ENCODE measurements around the gene CBLL1. TPM values are rescaled to one million over a fixed set of nuclear protein-coding genes. Genes with fewer than 3 reads are reported as not detected.

CBLL1 gene
- total RNA-seq, 1 donor from 2014 or later, result 25.3 TPM

GRCh38 chr7:107723255-107723654, 20.7 kb upstream of the CBLL1 start:
- DNase-seq (ENCODE audit: low spot score in 2 of 2, unreplicated experiment in 2 of 2), result no peak
- H3K27me3 Mint-ChIP-seq (ENCODE audit: low read depth), result peaks cover 23% of the 10 kb centered on the region
- H3K9me3 Mint-ChIP-seq, result no peaks in the 10 kb centered on the region
- peaks cover 4% of the 10 kb centered on the region for H3K4me1 Mint-ChIP-seq
- H3K36me3 Mint-ChIP-seq, result no peaks in the 10 kb centered on the region
- TF ChIP-seq CTCF (IDR thresholded peaks at IDR 0.05; ENCODE audit: unreplicated experiment), result no peak
- H3K27ac Mint-ChIP-seq, result no peak overlapping the region
- H3K4me3 Mint-ChIP-seq, result no peak overlapping the region

- H3K9me3 Mint-ChIP-seq, result no peaks in the 10 kb centered on the region
- DNase-seq (ENCODE audit: low spot score in 2 of 2, unreplicated experiment in 2 of 2), result no peak
- peak; percentile 83 for TF ChIP-seq CTCF (IDR thresholded peaks at IDR 0.05; ENCODE audit: unreplicated experiment)
These were observed 18.7 kb upstream of the CBLL1 start for GRCh38 chr7:107725138-107725740.

GRCh38 chr7:107726356-107727130, 17.4 kb upstream of the CBLL1 start:
- Mint-ChIP-seq H3K36me3 (no peaks in the 10 kb centered on the region), H3K9me3 (no peaks in the 10 kb centered on the region), H3K27ac (no peak overlapping the region), H3K4me1 (no peaks in the 10 kb centered on the region), H3K4me3 (no peak overlapping the region), H3K27me3 (ENCODE audit: low read depth) (peaks cover 38% of the 10 kb centered on the region)
- TF ChIP-seq CTCF (IDR thresholded peaks at IDR 0.05; ENCODE audit: unreplicated experiment), result no peak
- DNase-seq (ENCODE audit: low spot score in 2 of 2, unreplicated experiment in 2 of 2), result no peak

More at GRCh38 chr7:107725138-107725740, 18.7 kb upstream of the CBLL1 start:
- Mint-ChIP-seq H3K27ac (no peak overlapping the region), H3K4me3 (no peak overlapping the region), H3K36me3 (no peaks in the 10 kb centered on the region), H3K27me3 (ENCODE audit: low read depth) (peaks cover 38% of the 10 kb centered on the region), H3K4me1 (no peaks in the 10 kb centered on the region)

- H3K27me3 Mint-ChIP-seq (ENCODE audit: low read depth), result peaks cover 38% of the 10 kb centered on the region
- H3K27ac Mint-ChIP-seq, result no peak overlapping the region
- no peaks in the 10 kb centered on the region for H3K4me1 Mint-ChIP-seq
- no peak overlapping the region for H3K4me3 Mint-ChIP-seq
- no peaks in the 10 kb centered on the region for H3K36me3 Mint-ChIP-seq
- DNase-seq (ENCODE audit: low spot score in 2 of 2, unreplicated experiment in 2 of 2), result no peak
- H3K9me3 Mint-ChIP-seq, result peaks cover 6% of the 10 kb centered on the region
- TF ChIP-seq CTCF (IDR thresholded peaks at IDR 0.05; ENCODE audit: unreplicated experiment), result no peak
These were observed 15.7 kb upstream of the CBLL1 start for GRCh38 chr7:107728276-107728675.

- H3K27me3 Mint-ChIP-seq (ENCODE audit: low read depth), result peaks cover 29% of the 10 kb centered on the region
- TF ChIP-seq CTCF (IDR thresholded peaks at IDR 0.05; ENCODE audit: unreplicated experiment), result no peak
- H3K27ac Mint-ChIP-seq, result peak overlapping the region; percentile 97
- no peaks in the 10 kb centered on the region for H3K9me3 Mint-ChIP-seq
- no peaks in the 10 kb centered on the region for H3K36me3 Mint-ChIP-seq
- H3K4me3 Mint-ChIP-seq, result peak overlapping the region; percentile 97
- DNase-seq (ENCODE audit: low spot score in 2 of 2, unreplicated experiment in 2 of 2), result peak; percentile 37 to 70
- H3K4me1 Mint-ChIP-seq, result peaks cover 24% of the 10 kb centered on the region
These were observed 1.0 kb upstream of the CBLL1 start for GRCh38 chr7:107742678-107743566.

Measured in mesothelial cell of epicardium (in vitro differentiated cells).